GM18868 (cell line): ENCODE data around the gene TCF23.
"Not testable (repeated sequence)": the region's sequence is repeated elsewhere in the genome, so short reads cannot be mapped to it uniquely, and the experiment has no call there.

Experiments used
- ATAC-seq: cut with Tn5 transposase; IDR thresholded peaks from one replicate; pipeline ENCODE4 v1.9.1; 2021; ENCODE audit warnings: mild to moderate bottlenecking, moderate library complexity; ENCODE audit not compliant: unreplicated experiment

The TCF23 gene

GRCh38 chr2:27152102-27152795 is 3.4 kb downstream of the TCF23 start:
- no peak for ATAC-seq

- ATAC-seq: no peak
Observed at GRCh38 chr2:27152796-27153464, 4.1 kb downstream of the TCF23 start.

GRCh38 chr2:27154488-27154887 is 5.7 kb downstream of the TCF23 start:
- ATAC-seq: no peak

- ATAC-seq: no peak
Observed at GRCh38 chr2:27155069-27155520, 6.3 kb downstream of the TCF23 start.

- ATAC-seq: no peak
Observed at GRCh38 chr2:27158468-27158867, 9.7 kb downstream of the TCF23 start.

GRCh38 chr2:27159271-27159670 is 10.5 kb downstream of the TCF23 start:
- ATAC-seq: no peak

- ATAC-seq: no peak
Observed at GRCh38 chr2:27160191-27160590, 11.4 kb downstream of the TCF23 start.

- no peak for ATAC-seq
Observed at GRCh38 chr2:27162151-27163121, 13.6 kb downstream of the TCF23 start.

GRCh38 chr2:27164960-27165763 is 16.4 kb downstream of the TCF23 start:
- no peak for ATAC-seq

GRCh38 chr2:27170581-27171337 is 22.0 kb downstream of the TCF23 start:
- ATAC-seq: no peak

GRCh38 chr2:27171351-27171848 is 22.6 kb downstream of the TCF23 start:
- no peak for ATAC-seq

GRCh38 chr2:27174638-27175037 is 25.8 kb downstream of the TCF23 start:
- no peak for ATAC-seq

- no peak for ATAC-seq
Observed at GRCh38 chr2:27175330-27175729, 26.5 kb downstream of the TCF23 start.

GRCh38 chr2:27175781-27176180 is 27.0 kb downstream of the TCF23 start:
- not testable (repeated sequence) for ATAC-seq

- no peak for ATAC-seq
Observed at GRCh38 chr2:27177441-27178351, 28.9 kb downstream of the TCF23 start.

- ATAC-seq: no peak
Observed at GRCh38 chr2:27178469-27178868, 29.7 kb downstream of the TCF23 start.

GRCh38 chr2:27179344-27180000 is 30.7 kb downstream of the TCF23 start:
- ATAC-seq: no peak

- no peak for ATAC-seq
Observed at GRCh38 chr2:27182346-27182745, 33.5 kb downstream of the TCF23 start.
